Trophoblast cell (in vitro differentiated cells and primary cell): ENCODE data around the gene CTNNA1.

Experiments used
- DNase-seq, 2 donors: peaks; one replicate each; pipeline ENCODE4 v3.0.0-alpha.2; 2016
- H2AFZ ChIP-seq: 2 replicates; pipeline ENCODE4 v1.6.1; 2013; ENCODE audit warnings: low read length, moderate library complexity, mild to moderate bottlenecking; ENCODE audit not compliant: insufficient read depth, poor library complexity
- H2AK5ac ChIP-seq: 2 replicates; pipeline ENCODE4 v1.6.1; 2013; ENCODE audit warnings: mild to moderate bottlenecking, low read length
- H2BK120ac ChIP-seq: 2 replicates; pipeline ENCODE4 v1.6.1; 2013; ENCODE audit warnings: low read length, mild to moderate bottlenecking, moderate library complexity; ENCODE audit not compliant: insufficient read depth, poor library complexity
- H2BK12ac ChIP-seq: 2 replicates; pipeline ENCODE4 v1.6.1; 2013; ENCODE audit warnings: mild to moderate bottlenecking, low read length, moderate library complexity
- H2BK5ac ChIP-seq: 2 replicates; pipeline ENCODE4 v1.6.1; 2013; ENCODE audit warnings: low read length, low read depth, moderate library complexity, mild to moderate bottlenecking; ENCODE audit not compliant: poor library complexity
- H3K14ac ChIP-seq: 2 replicates; pipeline ENCODE4 v1.6.1; 2013; ENCODE audit warnings: mild to moderate bottlenecking, low read length
- H3K18ac ChIP-seq: 2 replicates; pipeline ENCODE4 v1.6.1; 2013; ENCODE audit warnings: mild to moderate bottlenecking, low read length
- H3K23ac ChIP-seq: 2 replicates; pipeline ENCODE4 v1.6.1; 2013; ENCODE audit warnings: low read length
- H3K27ac ChIP-seq: 2 replicates; pipeline ENCODE4 v1.5.1; 2013; ENCODE audit warnings: low read depth, mild to moderate bottlenecking, inconsistent platforms, low read length, moderate library complexity
- H3K27me3 ChIP-seq: 2 replicates; pipeline ENCODE4 v1.6.1; 2013; ENCODE audit warnings: inconsistent platforms, mild to moderate bottlenecking, low read length, moderate library complexity; ENCODE audit not compliant: insufficient read depth
- H3K36me3 ChIP-seq, 2 experiments: 1 replicate in 1 of 2; 2 replicates in 1 of 2; pipeline ENCODE4 v1.6.1; 2013; ENCODE audit warnings: low read length in 2 of 2, mild to moderate bottlenecking in 2 of 2, moderate library complexity in 1 of 2; ENCODE audit not compliant: insufficient read depth in 2 of 2, control insufficient read depth in 1 of 2
- H3K4ac ChIP-seq: 2 replicates; pipeline ENCODE4 v1.6.1; 2013; ENCODE audit warnings: low read depth, mild to moderate bottlenecking, low read length, moderate library complexity
- H3K4me1 ChIP-seq, 2 experiments: 1 replicate in 1 of 2; 2 replicates in 1 of 2; pipeline ENCODE4 v1.6.1; 2013; ENCODE audit warnings: low read length in 2 of 2, mild to moderate bottlenecking in 2 of 2, moderate library complexity in 1 of 2; ENCODE audit not compliant: insufficient read depth in 2 of 2, control insufficient read depth in 1 of 2
- H3K4me2 ChIP-seq: 2 replicates; pipeline ENCODE4 v1.6.1; 2013; ENCODE audit warnings: inconsistent platforms, mild to moderate bottlenecking, low read length, moderate library complexity
- H3K4me3 ChIP-seq: 2 replicates; pipeline ENCODE4 v1.5.1; 2013; ENCODE audit warnings: mild to moderate bottlenecking, low read depth, low read length, inconsistent platforms
- H3K79me1 ChIP-seq: one replicate; pipeline ENCODE4 v1.6.1; 2013; ENCODE audit warnings: low read length
- H3K79me2 ChIP-seq: 2 replicates; pipeline ENCODE4 v1.6.1; 2013; ENCODE audit warnings: low read length, mild to moderate bottlenecking; ENCODE audit not compliant: control insufficient read depth, insufficient read depth, poor library complexity
- H3K9ac ChIP-seq: 2 replicates; pipeline ENCODE4 v1.6.1; 2013; ENCODE audit warnings: mild to moderate bottlenecking, low read length
- H3K9me3 ChIP-seq: 2 replicates; pipeline ENCODE4 v1.6.1; 2013; ENCODE audit warnings: low read depth, mild to moderate bottlenecking, control low read depth, inconsistent platforms, low read length; ENCODE audit not compliant: insufficient read depth
- H4K12ac ChIP-seq: 2 replicates; pipeline ENCODE4 v1.6.1; 2013; ENCODE audit warnings: low read depth, mild to moderate bottlenecking, low read length, moderate library complexity
- H4K8ac ChIP-seq: 2 replicates; pipeline ENCODE4 v1.6.1; 2013; ENCODE audit warnings: low read depth, mild to moderate bottlenecking, low read length, moderate library complexity
- H4K91ac ChIP-seq: one replicate; pipeline ENCODE4 v1.6.1; 2013; ENCODE audit warnings: low read depth, mild to moderate bottlenecking, low read length, moderate library complexity
- WGBS: extraction: QIAGEN DNeasy Blood & Tissue Kit; methylation state at CpG from one replicate; pipeline ENCODE4 v1.1.7; 2013; ENCODE audit warnings: missing lambda C conversion rate; ENCODE audit not compliant: insufficient read length, insufficient coverage; ENCODE audit errors: extremely low coverage; 5-methylcytosine and 5-hydroxymethylcytosine counted together

Gene CTNNA1

DNA sequence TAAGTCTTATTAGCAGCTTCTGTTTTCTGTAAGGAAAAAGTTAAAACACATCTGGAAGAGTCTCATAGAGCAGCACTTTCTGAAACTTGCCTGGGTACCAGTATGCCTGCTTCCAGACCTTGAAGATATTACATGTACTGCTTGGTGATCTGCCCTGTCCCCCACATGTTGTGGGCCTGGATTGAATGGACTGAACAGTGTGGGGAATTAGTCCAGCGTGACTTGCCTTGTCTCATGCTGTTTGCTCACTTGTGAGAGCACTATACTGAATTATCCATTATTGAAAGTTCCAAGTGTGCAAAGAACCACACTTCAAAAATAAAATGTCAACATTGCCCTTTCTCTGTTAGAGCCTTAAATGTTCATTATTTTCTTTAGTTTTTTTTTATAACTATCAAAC, 8.9 kb downstream of the CTNNA1 start:
- Histone ChIP-seq H4K8ac (no peak overlapping the region), H3K4ac (peak overlapping the region; percentile 94), H3K27ac (no peak overlapping the region), H3K23ac (no peak overlapping the region), H3K4me2 (no peak overlapping the region), H3K18ac (no peak overlapping the region), H3K79me1 (no peaks in the 10 kb centered on the region), H3K79me2 (peaks cover 33% of the 10 kb centered on the region), H3K9me3 (no peaks in the 10 kb centered on the region), H2AK5ac (no peak overlapping the region), H3K9ac (no peak overlapping the region), H2BK12ac (no peak overlapping the region), H2BK5ac (no peak overlapping the region), H4K91ac (no peak overlapping the region), H2AFZ (no peak overlapping the region), H3K27me3 (no peaks in the 10 kb centered on the region), H3K4me1 (no peaks in the 10 kb centered on the region), H4K12ac (no peak overlapping the region), H3K36me3 (peaks cover 12 to 25% of the 10 kb centered on the region in 2 experiments), H3K4me3 (no peak overlapping the region), H2BK120ac (no peak overlapping the region), H3K14ac (no peak overlapping the region)
- DNase-seq: no peak
- no CpG with 5 or more reads among the region's 1 CpG for WGBS

DNA sequence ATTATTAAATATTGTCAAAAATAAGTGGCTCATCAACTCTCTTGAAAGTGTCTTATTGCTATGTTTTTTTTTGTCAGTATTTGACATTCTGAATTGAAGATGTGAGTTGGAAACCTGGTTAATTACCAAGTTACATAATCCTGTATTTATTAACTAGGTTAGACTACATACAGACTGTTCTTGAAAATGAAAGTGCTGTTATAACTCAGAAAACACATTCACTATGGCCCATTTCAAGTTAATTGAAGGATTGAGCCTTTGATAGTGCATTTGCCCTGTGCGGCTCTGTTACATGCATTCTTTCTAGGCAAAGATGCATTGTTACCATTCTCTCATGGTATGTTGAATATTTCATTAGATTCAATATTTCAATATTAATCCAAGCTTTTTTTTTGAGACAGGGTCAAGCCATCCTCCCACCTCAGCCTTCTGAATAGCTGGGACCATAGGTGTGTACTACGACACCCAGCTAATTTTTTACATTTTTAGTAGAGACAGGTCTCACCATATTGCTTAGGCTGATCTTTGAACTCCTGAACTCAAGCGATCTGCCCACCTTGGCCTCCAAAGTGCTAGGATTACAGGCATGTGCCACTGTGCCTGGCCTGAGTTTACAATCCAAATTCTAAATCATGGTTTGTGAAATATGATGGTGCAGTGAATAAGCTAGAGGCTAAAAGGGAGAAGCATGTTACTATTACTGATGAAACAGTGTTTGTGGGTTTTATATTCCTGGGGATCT, 10.0 kb downstream of the CTNNA1 start:
- Histone ChIP-seq H4K8ac (no peak overlapping the region), H3K4me2 (no peak overlapping the region), H2BK120ac (no peak overlapping the region), H3K14ac (no peak overlapping the region), H4K12ac (no peak overlapping the region), H4K91ac (no peak overlapping the region), H3K9me3 (no peaks in the 10 kb centered on the region), H3K27ac (no peak overlapping the region), H2AK5ac (no peak overlapping the region), H2AFZ (no peak overlapping the region), H3K18ac (no peak overlapping the region), H2BK5ac (no peak overlapping the region), H3K27me3 (no peaks in the 10 kb centered on the region), H3K36me3 (peaks cover 9 to 23% of the 10 kb centered on the region in 2 experiments), H3K4ac (peak overlapping the region; percentile 98), H3K23ac (no peak overlapping the region), H3K4me1 (no peaks in the 10 kb centered on the region), H3K79me1 (no peaks in the 10 kb centered on the region), H3K9ac (no peak overlapping the region), H3K4me3 (no peak overlapping the region), H3K79me2 (peaks cover 31% of the 10 kb centered on the region), H2BK12ac (no peak overlapping the region)
- WGBS: no CpG with 5 or more reads among the region's 3 CpGs
- no peak for DNase-seq

DNA sequence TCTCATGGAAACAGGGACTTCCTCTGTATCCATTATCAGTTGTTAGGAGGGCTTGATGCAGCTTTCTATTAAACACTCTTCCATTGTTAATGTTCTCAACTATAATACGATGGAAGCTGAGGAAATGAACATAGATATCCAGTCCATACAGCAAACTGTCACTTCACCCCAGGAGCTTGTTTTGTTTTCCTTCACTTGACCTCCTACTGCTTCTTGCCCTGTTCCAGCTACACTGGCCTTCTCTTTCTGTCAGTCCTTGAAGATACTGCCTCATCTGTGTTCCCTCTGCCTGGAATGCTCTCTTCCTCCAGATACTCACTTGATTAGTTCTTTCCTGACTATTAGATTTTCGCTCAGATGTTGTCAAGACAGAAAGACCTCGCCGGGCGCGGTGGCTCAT, 17.1 kb downstream of the CTNNA1 start:
- H3K4me3 ChIP-seq: no peak overlapping the region
- no peaks in the 10 kb centered on the region for H3K9me3 ChIP-seq
- H3K23ac ChIP-seq: no peak overlapping the region
- no peak overlapping the region for H3K18ac ChIP-seq
- no peak overlapping the region for H3K27ac ChIP-seq
- no peaks in the 10 kb centered on the region for H3K79me1 ChIP-seq
- H3K4me2 ChIP-seq: no peak overlapping the region
- H4K8ac ChIP-seq: no peak overlapping the region
- H3K36me3 ChIP-seq: peaks cover 4 to 5% of the 10 kb centered on the region in 2 experiments
- H3K4me1 ChIP-seq: peaks cover 0 to 2% of the 10 kb centered on the region in 2 experiments
- H4K91ac ChIP-seq: no peak overlapping the region
- no CpG with 5 or more reads among the region's 6 CpGs for WGBS
- H2BK12ac ChIP-seq: no peak overlapping the region
- H4K12ac ChIP-seq: no peak overlapping the region
- H3K14ac ChIP-seq: no peak overlapping the region
- peak overlapping the region; percentile 42 for H3K4ac ChIP-seq
- no peak overlapping the region for H2AK5ac ChIP-seq
- H3K27me3 ChIP-seq: no peaks in the 10 kb centered on the region
- no peak overlapping the region for H2AFZ ChIP-seq
- H3K9ac ChIP-seq: no peak overlapping the region
- no peak for DNase-seq
- peaks cover 23% of the 10 kb centered on the region for H3K79me2 ChIP-seq
- H2BK5ac ChIP-seq: no peak overlapping the region
- no peak overlapping the region for H2BK120ac ChIP-seq

DNA sequence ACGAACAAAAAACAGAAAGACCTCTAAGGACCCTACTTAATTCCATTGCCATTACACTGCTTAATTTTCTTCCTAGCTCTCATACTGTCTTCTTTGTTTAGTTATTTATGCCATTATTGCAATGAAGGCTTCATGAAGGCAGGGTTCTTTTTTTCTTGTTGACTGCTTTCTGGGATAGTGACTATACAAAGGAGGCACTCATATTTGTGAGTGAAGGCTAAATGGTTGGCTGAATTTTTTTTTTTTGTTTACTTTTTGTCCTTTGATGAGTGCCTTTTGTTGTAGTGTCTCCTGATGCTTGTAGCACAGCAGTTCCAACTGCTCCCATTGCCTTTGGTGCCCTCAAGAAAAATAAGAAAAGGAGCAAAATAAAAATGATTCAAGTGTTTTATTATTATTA, 17.8 kb downstream of the CTNNA1 start:
- no peak overlapping the region for H3K27ac ChIP-seq
- no peak overlapping the region for H3K18ac ChIP-seq
- no peak overlapping the region for H3K9ac ChIP-seq
- H3K14ac ChIP-seq: no peak overlapping the region
- no peak overlapping the region for H3K23ac ChIP-seq
- H2BK12ac ChIP-seq: no peak overlapping the region
- H2AK5ac ChIP-seq: no peak overlapping the region
- no peak overlapping the region for H2BK5ac ChIP-seq
- H3K4me2 ChIP-seq: no peak overlapping the region
- peaks cover 21% of the 10 kb centered on the region for H3K79me2 ChIP-seq
- no peak overlapping the region for H4K12ac ChIP-seq
- no peaks in the 10 kb centered on the region for H3K9me3 ChIP-seq
- peaks cover 0 to 2% of the 10 kb centered on the region in 2 experiments for H3K4me1 ChIP-seq
- peak overlapping the region; percentile 75 for H3K4ac ChIP-seq
- H3K27me3 ChIP-seq: no peaks in the 10 kb centered on the region
- WGBS: no CpG with 5 or more reads among the region's 1 CpG
- no peak overlapping the region for H2AFZ ChIP-seq
- H3K4me3 ChIP-seq: no peak overlapping the region
- H4K91ac ChIP-seq: no peak overlapping the region
- H3K79me1 ChIP-seq: no peaks in the 10 kb centered on the region
- no peak overlapping the region for H4K8ac ChIP-seq
- H2BK120ac ChIP-seq: no peak overlapping the region
- H3K36me3 ChIP-seq: peaks cover 4 to 5% of the 10 kb centered on the region in 2 experiments
- no peak for DNase-seq
